GM23248 (cell line): ENCODE measurements around the gene TCF4.

Experiments used
- EZH2 ChIP-seq: fragments of 200-600 bp; sonication (generic); IDR thresholded peaks from 2 replicates; pipeline ENCODE4 v1.6.1; 2018; ENCODE audit warnings: antibody characterized with exemption, mild to moderate bottlenecking; ENCODE audit not compliant: insufficient read depth, poor library complexity, severe bottlenecking
- EZH2phosphoT487 ChIP-seq: fragments of 200-600 bp; sonication (generic); IDR thresholded peaks from 2 replicates; pipeline ENCODE4 v1.6.1; 2018; ENCODE audit warnings: antibody characterized with exemption, moderate library complexity, mild to moderate bottlenecking, low read depth; ENCODE audit not compliant: insufficient read depth

DNA sequence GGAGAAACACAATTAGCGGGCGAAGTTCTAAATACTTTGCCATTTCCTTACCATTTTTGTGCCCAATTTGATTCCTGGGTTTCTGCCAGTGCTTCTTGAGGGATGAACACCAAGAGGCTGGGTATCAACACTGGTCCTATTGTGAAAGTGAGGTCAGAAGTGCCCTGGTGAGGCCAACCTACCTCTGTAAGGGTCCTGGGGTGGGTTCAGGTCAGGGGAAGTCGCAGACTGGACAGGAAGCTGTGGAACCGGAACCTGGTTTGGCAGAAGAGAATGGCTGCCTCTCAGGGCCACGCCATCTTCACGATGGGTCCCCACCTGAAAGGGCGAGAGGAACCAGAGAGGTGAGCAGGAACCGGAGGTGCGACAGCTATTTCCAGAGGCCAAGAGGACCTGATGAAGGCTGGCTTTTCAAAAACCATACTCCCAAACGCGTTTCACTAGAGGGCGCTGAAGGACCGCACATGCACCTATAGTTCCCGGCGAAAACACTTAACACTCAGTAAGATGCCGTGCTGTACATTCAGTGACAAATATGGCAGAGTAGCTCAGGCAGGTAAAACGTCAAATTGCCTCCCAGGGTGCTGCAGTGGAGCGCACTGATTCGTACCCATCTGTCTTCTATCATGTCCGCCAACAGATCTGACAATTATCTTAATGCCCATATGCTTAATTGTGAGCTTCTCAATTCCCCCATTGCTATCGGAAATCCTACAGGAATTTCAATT is 353.5 kb downstream of the TCF4 start:
- TF ChIP-seq EZH2phosphoT487 (no peak), EZH2 (no peak)
